H1 (cell line): ENCODE measurements around the gene DUSP1.

ENCODE experiments used
- EZH2 ChIP-seq: fragments of 200-600 bp; sonication (generic); IDR thresholded peaks from 2 replicates; pipeline ENCODE4 v1.7.1; 2012; ENCODE audit warnings: low read depth, mild to moderate bottlenecking, moderate library complexity, low read length, inconsistent platforms; ENCODE audit not compliant: severe bottlenecking
- KDM4A ChIP-seq: IDR thresholded peaks from one replicate; pipeline ENCODE4 v1.7.1; 2012; ENCODE audit warnings: low read depth, mild to moderate bottlenecking, moderate library complexity, low read length, inconsistent platforms; ENCODE audit not compliant: severe bottlenecking
- SP1 ChIP-seq: IDR thresholded peaks from 2 replicates; pipeline ENCODE4 v1.6.1; 2011; ENCODE audit warnings: low read depth, low read length
- TF ChIP-seq, protein P1 (sequence below), 3 experiments: IDR thresholded peaks; 1 replicate in 2 of 3; 2 replicates in 1 of 3; pipeline versions ENCODE4 v1.5.1 to v1.6.1; 2011; ENCODE audit warnings: low read length in 3 of 3, mild to moderate bottlenecking in 3 of 3, inconsistent platforms in 2 of 3, low read depth in 1 of 3, moderate library complexity in 1 of 3; ENCODE audit not compliant: insufficient read depth in 1 of 3; ENCODE audit errors: control extremely low read depth in 1 of 3

- TF ChIP-seq, protein P1, sequence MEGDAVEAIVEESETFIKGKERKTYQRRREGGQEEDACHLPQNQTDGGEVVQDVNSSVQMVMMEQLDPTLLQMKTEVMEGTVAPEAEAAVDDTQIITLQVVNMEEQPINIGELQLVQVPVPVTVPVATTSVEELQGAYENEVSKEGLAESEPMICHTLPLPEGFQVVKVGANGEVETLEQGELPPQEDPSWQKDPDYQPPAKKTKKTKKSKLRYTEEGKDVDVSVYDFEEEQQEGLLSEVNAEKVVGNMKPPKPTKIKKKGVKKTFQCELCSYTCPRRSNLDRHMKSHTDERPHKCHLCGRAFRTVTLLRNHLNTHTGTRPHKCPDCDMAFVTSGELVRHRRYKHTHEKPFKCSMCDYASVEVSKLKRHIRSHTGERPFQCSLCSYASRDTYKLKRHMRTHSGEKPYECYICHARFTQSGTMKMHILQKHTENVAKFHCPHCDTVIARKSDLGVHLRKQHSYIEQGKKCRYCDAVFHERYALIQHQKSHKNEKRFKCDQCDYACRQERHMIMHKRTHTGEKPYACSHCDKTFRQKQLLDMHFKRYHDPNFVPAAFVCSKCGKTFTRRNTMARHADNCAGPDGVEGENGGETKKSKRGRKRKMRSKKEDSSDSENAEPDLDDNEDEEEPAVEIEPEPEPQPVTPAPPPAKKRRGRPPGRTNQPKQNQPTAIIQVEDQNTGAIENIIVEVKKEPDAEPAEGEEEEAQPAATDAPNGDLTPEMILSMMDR (IDR thresholded peaks at IDR 0.05; ENCODE audit: control extremely low read depth in 1 of 3, insufficient read depth in 1 of 3, low read depth in 1 of 3, low read length in 3 of 3), result no peak
- TF ChIP-seq KDM4A (no peak), SP1 (no peak), EZH2 (no peak)
Observed at GRCh38 chr5:172762214-172763119, 8.5 kb downstream of the DUSP1 start.
